Measurements from ENCODE around the gene NOP9. TPM values are rescaled to one million over a fixed set of nuclear protein-coding genes. Genes with fewer than 3 reads are reported as not detected.

Gene NOP9
- total RNA-seq, 4 donors from 2014 or later, result 18.8 to 20.9 (median 19.3) TPM

DNA sequence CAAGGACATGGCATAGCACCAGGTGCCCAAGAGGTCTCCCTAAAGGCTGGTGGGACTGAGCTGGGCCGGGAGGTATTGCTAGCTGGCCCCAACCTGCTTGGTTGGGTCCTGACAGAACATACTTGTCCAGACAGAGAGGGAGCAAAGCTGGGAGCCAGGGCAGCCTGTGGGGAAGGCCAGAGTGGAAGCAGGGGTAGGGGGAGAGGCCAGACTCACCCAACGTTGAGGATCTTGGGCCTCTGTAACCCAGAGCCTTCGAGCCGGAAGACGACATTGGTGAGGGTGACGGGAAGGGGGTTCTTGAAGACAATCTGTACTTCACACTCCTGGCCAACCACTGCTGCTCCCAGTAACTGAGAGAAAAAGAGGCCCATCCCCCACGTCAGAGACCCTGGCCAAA, 45.7 kb upstream of the NOP9 start:
- no peak for DNase-seq
- WGBS, 2 donors (ENCODE audit: low coverage in 1 of 2), result 78% methylated on average over 7 of the region's 7 CpGs; no CpG with 5 or more reads in 1 of the 2 donors
- Histone ChIP-seq H3K9me3 (no peaks in the 10 kb centered on the region), H3K4me3 (no peak overlapping the region), H3K36me3 (no peaks in the 10 kb centered on the region), H3K27me3 (no peaks in the 10 kb centered on the region), H3K27ac (no peak overlapping the region), H3K4me1 (no peaks in the 10 kb centered on the region)
- intact Hi-C loops (cut with DNase I; ENCODE audit: low total_unique reads) (no loop called here), in situ Hi-C loops (cut with MboI; ENCODE audit: low pct_ligation_motif_present in 1 of 4, low pct_unique_long_range_greater_than_20kb in 1 of 4, low sequenced_read_pairs in 3 of 4) (no loop called here)
- TF ChIP-seq POLR2AphosphoS5 (IDR thresholded peaks at IDR 0.05) (no peak), EP300 (IDR thresholded peaks at IDR 0.05; ENCODE audit: low read depth) (no peak), POLR2A (IDR thresholded peaks at IDR 0.05) (no peak)
- TF ChIP-seq, protein P1, sequence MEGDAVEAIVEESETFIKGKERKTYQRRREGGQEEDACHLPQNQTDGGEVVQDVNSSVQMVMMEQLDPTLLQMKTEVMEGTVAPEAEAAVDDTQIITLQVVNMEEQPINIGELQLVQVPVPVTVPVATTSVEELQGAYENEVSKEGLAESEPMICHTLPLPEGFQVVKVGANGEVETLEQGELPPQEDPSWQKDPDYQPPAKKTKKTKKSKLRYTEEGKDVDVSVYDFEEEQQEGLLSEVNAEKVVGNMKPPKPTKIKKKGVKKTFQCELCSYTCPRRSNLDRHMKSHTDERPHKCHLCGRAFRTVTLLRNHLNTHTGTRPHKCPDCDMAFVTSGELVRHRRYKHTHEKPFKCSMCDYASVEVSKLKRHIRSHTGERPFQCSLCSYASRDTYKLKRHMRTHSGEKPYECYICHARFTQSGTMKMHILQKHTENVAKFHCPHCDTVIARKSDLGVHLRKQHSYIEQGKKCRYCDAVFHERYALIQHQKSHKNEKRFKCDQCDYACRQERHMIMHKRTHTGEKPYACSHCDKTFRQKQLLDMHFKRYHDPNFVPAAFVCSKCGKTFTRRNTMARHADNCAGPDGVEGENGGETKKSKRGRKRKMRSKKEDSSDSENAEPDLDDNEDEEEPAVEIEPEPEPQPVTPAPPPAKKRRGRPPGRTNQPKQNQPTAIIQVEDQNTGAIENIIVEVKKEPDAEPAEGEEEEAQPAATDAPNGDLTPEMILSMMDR (IDR thresholded peaks at IDR 0.05), result no peak

DNA sequence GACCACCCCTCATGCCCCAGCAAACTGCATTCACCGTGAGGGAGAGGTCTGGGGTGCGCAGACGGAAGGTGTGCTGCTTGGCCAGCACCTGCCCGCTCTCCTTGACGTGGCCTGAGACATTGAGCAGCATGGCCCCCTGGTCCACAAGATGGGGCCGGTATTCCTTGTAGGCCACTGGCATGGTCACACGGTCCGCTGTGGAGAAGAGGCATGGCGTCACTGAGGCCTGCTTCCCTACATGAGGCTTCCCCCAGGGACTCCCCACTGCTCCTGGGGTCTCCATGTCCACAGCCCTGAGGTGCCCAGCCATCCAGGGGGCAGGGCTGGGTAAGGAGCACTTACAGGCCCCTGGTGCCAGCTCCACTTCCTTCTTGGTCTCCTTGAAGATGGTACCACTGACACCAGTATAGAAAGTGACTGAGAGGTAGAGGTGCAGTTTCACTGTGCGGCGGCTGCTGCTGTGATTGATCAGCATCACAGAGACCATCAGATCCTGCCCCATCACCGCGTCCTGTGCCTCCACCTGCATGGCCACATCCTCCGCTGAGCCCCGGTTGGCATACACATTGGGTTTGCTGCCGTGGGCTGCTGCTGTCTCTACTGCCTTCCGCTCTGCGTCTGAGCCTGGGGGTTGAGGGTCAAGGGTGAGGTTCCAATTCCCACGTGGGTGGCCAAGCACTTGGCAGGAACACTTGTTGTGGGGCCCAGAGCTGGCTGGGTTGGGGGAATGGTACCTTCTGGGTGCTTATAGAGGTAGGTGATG, 44.8 kb upstream of the NOP9 start:
- WGBS, 2 donors (ENCODE audit: low coverage in 1 of 2), result 93 to 100% methylated on average over 1 to 18 of the region's 19 CpGs
- in situ Hi-C loops (cut with MboI; ENCODE audit: low pct_ligation_motif_present in 1 of 4, low pct_unique_long_range_greater_than_20kb in 1 of 4, low sequenced_read_pairs in 3 of 4) (no loop called here), intact Hi-C loops (cut with DNase I; ENCODE audit: low total_unique reads) (no loop called here)
- no peak for DNase-seq
- TF ChIP-seq POLR2AphosphoS5 (IDR thresholded peaks at IDR 0.05) (no peak), EP300 (IDR thresholded peaks at IDR 0.05; ENCODE audit: low read depth) (no peak), POLR2A (IDR thresholded peaks at IDR 0.05) (no peak)
- TF ChIP-seq, protein P1 (IDR thresholded peaks at IDR 0.05), result no peak
- Histone ChIP-seq H3K4me1 (no peaks in the 10 kb centered on the region), H3K9me3 (no peaks in the 10 kb centered on the region), H3K4me3 (no peak overlapping the region), H3K27me3 (no peaks in the 10 kb centered on the region), H3K27ac (no peak overlapping the region), H3K36me3 (no peaks in the 10 kb centered on the region)

DNA sequence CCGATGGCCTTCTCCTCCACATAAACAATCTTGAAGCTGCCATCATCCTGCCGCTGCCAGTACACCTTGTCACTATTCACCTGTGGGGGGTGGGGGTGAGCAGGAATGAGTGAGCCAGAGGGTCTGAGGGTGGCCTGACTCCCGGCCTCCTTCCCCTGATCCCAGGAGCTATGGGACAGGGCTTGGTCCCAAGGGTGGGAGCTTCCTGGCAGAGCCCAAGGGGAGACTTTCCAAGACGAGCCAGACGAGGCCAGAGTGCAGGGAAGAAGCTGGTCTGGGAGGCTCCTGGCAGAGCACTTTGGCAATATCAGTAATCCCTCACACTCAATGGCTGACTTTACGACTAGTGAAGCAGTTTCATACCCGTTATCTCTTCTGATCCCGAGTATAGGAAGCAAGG, 44.2 kb upstream of the NOP9 start:
- TF ChIP-seq EP300 (IDR thresholded peaks at IDR 0.05; ENCODE audit: low read depth), result no peak
- TF ChIP-seq, protein P1 (IDR thresholded peaks at IDR 0.05), result no peak
- no peak for TF ChIP-seq POLR2A (IDR thresholded peaks at IDR 0.05)
- TF ChIP-seq POLR2AphosphoS5 (IDR thresholded peaks at IDR 0.05), result no peak
- WGBS, 2 donors (ENCODE audit: low coverage in 1 of 2), result 90 to 96% methylated on average over 2 to 8 of the region's 8 CpGs
- H3K4me3 ChIP-seq, result no peak overlapping the region
- intact Hi-C loops (cut with DNase I; ENCODE audit: low total_unique reads), result no loop called here
- no peaks in the 10 kb centered on the region for H3K4me1 ChIP-seq
- in situ Hi-C loops (cut with MboI; ENCODE audit: low pct_ligation_motif_present in 1 of 4, low pct_unique_long_range_greater_than_20kb in 1 of 4, low sequenced_read_pairs in 3 of 4), result no loop called here
- H3K27me3 ChIP-seq, result no peaks in the 10 kb centered on the region
- H3K9me3 ChIP-seq, result no peaks in the 10 kb centered on the region
- no peak overlapping the region for H3K27ac ChIP-seq
- DNase-seq, result no peak
- H3K36me3 ChIP-seq, result no peaks in the 10 kb centered on the region

DNA sequence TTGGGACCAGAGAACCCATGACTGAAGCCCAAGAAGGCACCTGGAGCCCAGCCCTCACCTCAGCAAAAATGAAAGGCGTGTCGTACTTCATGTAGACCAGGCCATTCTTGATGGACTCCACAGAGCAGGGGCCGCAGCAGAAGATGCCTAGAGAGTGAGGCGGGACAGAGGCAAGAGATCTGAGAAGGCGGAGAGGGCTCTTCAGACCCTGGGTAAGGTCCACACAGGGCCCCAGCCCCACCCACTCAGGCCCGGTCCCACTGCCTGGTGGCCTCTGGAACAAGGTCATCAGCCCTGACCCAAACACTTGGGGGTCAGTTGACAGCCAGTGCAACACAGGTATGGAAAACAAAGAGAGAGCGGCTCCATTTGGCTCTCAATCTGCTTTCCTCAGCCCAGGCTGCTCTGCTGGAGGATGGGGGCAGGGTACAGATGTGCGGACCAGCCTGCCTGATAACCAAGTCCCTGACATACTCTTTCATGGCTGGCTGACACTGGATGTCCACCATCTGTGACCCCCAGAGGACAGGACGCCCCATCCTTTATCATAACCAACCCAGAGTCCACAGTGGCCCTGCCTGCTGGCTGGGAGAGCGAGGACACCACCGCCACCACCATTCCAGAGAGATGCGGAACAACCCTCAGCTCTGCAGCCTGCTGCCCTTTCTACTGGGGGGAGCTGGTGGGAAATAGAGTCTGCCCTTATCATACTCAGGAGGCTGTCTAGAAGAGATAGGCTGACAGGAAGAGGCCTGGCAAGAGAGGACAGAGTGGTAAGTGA, 43.5 kb upstream of the NOP9 start:
- H3K4me3 ChIP-seq, result no peak overlapping the region
- no peak for TF ChIP-seq POLR2A (IDR thresholded peaks at IDR 0.05)
- no peak for TF ChIP-seq EP300 (IDR thresholded peaks at IDR 0.05; ENCODE audit: low read depth)
- no peak for TF ChIP-seq POLR2AphosphoS5 (IDR thresholded peaks at IDR 0.05)
- TF ChIP-seq, protein P1 (IDR thresholded peaks at IDR 0.05), result no peak
- H3K27ac ChIP-seq, result no peak overlapping the region
- no peaks in the 10 kb centered on the region for H3K27me3 ChIP-seq
- H3K4me1 ChIP-seq, result no peaks in the 10 kb centered on the region
- intact Hi-C loops (cut with DNase I; ENCODE audit: low total_unique reads), result no loop called here
- in situ Hi-C loops (cut with MboI; ENCODE audit: low pct_ligation_motif_present in 1 of 4, low pct_unique_long_range_greater_than_20kb in 1 of 4, low sequenced_read_pairs in 3 of 4), result no loop called here
- H3K9me3 ChIP-seq, result no peaks in the 10 kb centered on the region
- 96 to 97% methylated on average over 4 to 11 of the region's 12 CpGs for WGBS, 2 donors (ENCODE audit: low coverage in 1 of 2)
- DNase-seq, result no peak
- no peaks in the 10 kb centered on the region for H3K36me3 ChIP-seq

Measured in transverse colon (tissue), 4 donors.